ENCODE measurements around the gene TBC1D17.
A peak's percentile ranks its signal among the peaks of the same experiment; 100 is the strongest.

GRCh38 chr19:49915271-49915670 is 37.8 kb downstream of the TBC1D17 start:
- TF ChIP-seq EZH2 (IDR thresholded peaks at IDR 0.05; ENCODE audit: borderline replicate concordance, low read length): no peak
- TF ChIP-seq CTCF (IDR thresholded peaks at IDR 0.05; ENCODE audit: low read length): peak; percentile 20; the same call in 1 of the 2 replicates
